ENCODE data around the gene NUCB1.
"Not testable (repeated sequence)": the region's sequence is repeated elsewhere in the genome, so short reads cannot be mapped to it uniquely, and the experiment has no call there.

Gene NUCB1

GRCh38 chr19:48881741-48882657, 18.1 kb upstream of the NUCB1 start:
- 0 out of 2 replicates have a peak overlapping the region, but pooled peaks have one; percentile 27 for H3K27ac ChIP-seq (ENCODE audit: low read depth, low read length)

GRCh38 chr19:48883726-48884125, 16.4 kb upstream of the NUCB1 start:
- H3K36me3 ChIP-seq (ENCODE audit: low read length): peaks cover 4% of the 10 kb centered on the region; the same call in 1 of the 2 replicates
- H3K27me3 ChIP-seq (ENCODE audit: low read length): no peaks in the 10 kb centered on the region
- no peak overlapping the region for H2AFZ ChIP-seq (ENCODE audit: low read depth, low read length, severe bottlenecking)
- TF ChIP-seq EZH2phosphoT487 (conservative IDR thresholded peaks at IDR 0.05; ENCODE audit: low read length) (no peak), CTCF (IDR thresholded peaks at IDR 0.05; ENCODE audit: insufficient read depth, low read length, poor library complexity, severe bottlenecking) (no peak)
- H3K4me3 ChIP-seq (ENCODE audit: insufficient read depth, low read length, poor library complexity, severe bottlenecking): no peak overlapping the region
- H3K9me3 ChIP-seq (ENCODE audit: insufficient read depth, low read length): peaks cover 10% of the 10 kb centered on the region; the same call in 1 of the 2 replicates
- H4K20me1 ChIP-seq (ENCODE audit: low read depth, low read length): no peaks in the 10 kb centered on the region
- no peak overlapping the region for H3K9ac ChIP-seq (ENCODE audit: low read length)
- H3K27ac ChIP-seq (ENCODE audit: low read depth, low read length): no peak overlapping the region
- H3K4me2 ChIP-seq (ENCODE audit: low read depth, low read length, poor library complexity, severe bottlenecking): no peak overlapping the region
- H3K79me2 ChIP-seq (ENCODE audit: insufficient read depth, low read length): no peaks in the 10 kb centered on the region
- H3F3A ChIP-seq (ENCODE audit: insufficient read depth): peaks cover 27% of the 10 kb centered on the region
- no peaks in the 10 kb centered on the region for H3K9me2 ChIP-seq (replicated peaks; ENCODE audit: insufficient read depth, low read length)

More at GRCh38 chr19:48881741-48882657, 18.1 kb upstream of the NUCB1 start:
- no peaks in the 10 kb centered on the region for H4K20me1 ChIP-seq (ENCODE audit: low read depth, low read length)
- no peak overlapping the region for H2AFZ ChIP-seq (ENCODE audit: low read depth, low read length, severe bottlenecking)
- H3K9me2 ChIP-seq (replicated peaks; ENCODE audit: insufficient read depth, low read length): no peaks in the 10 kb centered on the region
- TF ChIP-seq EZH2phosphoT487 (conservative IDR thresholded peaks at IDR 0.05; ENCODE audit: low read length) (no peak), CTCF (IDR thresholded peaks at IDR 0.05; ENCODE audit: insufficient read depth, low read length, poor library complexity, severe bottlenecking) (no peak)
- H3K79me2 ChIP-seq (ENCODE audit: insufficient read depth, low read length): no peaks in the 10 kb centered on the region
- H3K9ac ChIP-seq (ENCODE audit: low read length): no peak overlapping the region
- no peaks in the 10 kb centered on the region for H3K27me3 ChIP-seq (ENCODE audit: low read length)
- no peak overlapping the region for H3K4me3 ChIP-seq (ENCODE audit: insufficient read depth, low read length, poor library complexity, severe bottlenecking)
- no peak overlapping the region for H3K4me2 ChIP-seq (ENCODE audit: low read depth, low read length, poor library complexity, severe bottlenecking)
- H3K36me3 ChIP-seq (ENCODE audit: low read length): peaks cover 4% of the 10 kb centered on the region; the same call in 1 of the 2 replicates
- peaks cover 10% of the 10 kb centered on the region; the same call in 1 of the 2 replicates for H3K9me3 ChIP-seq (ENCODE audit: insufficient read depth, low read length)
- H3F3A ChIP-seq (ENCODE audit: insufficient read depth): peaks cover 42% of the 10 kb centered on the region

- no peak overlapping the region for H3K4me3 ChIP-seq (ENCODE audit: insufficient read depth, low read length, poor library complexity, severe bottlenecking)
- TF ChIP-seq EZH2phosphoT487 (conservative IDR thresholded peaks at IDR 0.05; ENCODE audit: low read length): no peak
- no peak for TF ChIP-seq CTCF (IDR thresholded peaks at IDR 0.05; ENCODE audit: insufficient read depth, low read length, poor library complexity, severe bottlenecking)
- no peak overlapping the region for H3K9ac ChIP-seq (ENCODE audit: low read length)
- H2AFZ ChIP-seq (ENCODE audit: low read depth, low read length, severe bottlenecking): no peak overlapping the region
- H3K9me2 ChIP-seq (replicated peaks; ENCODE audit: insufficient read depth, low read length): no peaks in the 10 kb centered on the region
- H3K27ac ChIP-seq (ENCODE audit: low read depth, low read length): no peak overlapping the region
- no peaks in the 10 kb centered on the region for H3F3A ChIP-seq (ENCODE audit: insufficient read depth)
- H3K36me3 ChIP-seq (ENCODE audit: low read length): no peaks in the 10 kb centered on the region
- no peak overlapping the region for H3K4me2 ChIP-seq (ENCODE audit: low read depth, low read length, poor library complexity, severe bottlenecking)
- H3K27me3 ChIP-seq (ENCODE audit: low read length): no peaks in the 10 kb centered on the region
- H4K20me1 ChIP-seq (ENCODE audit: low read depth, low read length): no peaks in the 10 kb centered on the region
- H3K9me3 ChIP-seq (ENCODE audit: insufficient read depth, low read length): no peaks in the 10 kb centered on the region
- no peaks in the 10 kb centered on the region for H3K79me2 ChIP-seq (ENCODE audit: insufficient read depth, low read length)
These were observed 12.1 kb upstream of the NUCB1 start for GRCh38 chr19:48887861-48888612.

- H2AFZ ChIP-seq (ENCODE audit: low read depth, low read length, severe bottlenecking): not testable (repeated sequence)
These were observed 10.6 kb upstream of the NUCB1 start for GRCh38 chr19:48889496-48889895.

More at GRCh38 chr19:48889496-48889895, 10.6 kb upstream of the NUCB1 start:
- not testable (repeated sequence) for H4K20me1 ChIP-seq (ENCODE audit: low read depth, low read length); H3K4me3 ChIP-seq (ENCODE audit: insufficient read depth, low read length, poor library complexity, severe bottlenecking); H3F3A ChIP-seq (ENCODE audit: insufficient read depth); H3K9ac ChIP-seq (ENCODE audit: low read length); H3K27me3 ChIP-seq (ENCODE audit: low read length); H3K4me2 ChIP-seq (ENCODE audit: low read depth, low read length, poor library complexity, severe bottlenecking); H3K79me2 ChIP-seq (ENCODE audit: insufficient read depth, low read length); H3K9me3 ChIP-seq (ENCODE audit: insufficient read depth, low read length); H3K27ac ChIP-seq (ENCODE audit: low read depth, low read length); H3K36me3 ChIP-seq (ENCODE audit: low read length); H3K9me2 ChIP-seq (replicated peaks; ENCODE audit: insufficient read depth, low read length)
